Ectodermal cell (in vitro differentiated cells): ENCODE results near the gene UTP18.
"Not testable (repeated sequence)": the region's sequence is repeated elsewhere in the genome, so short reads cannot be mapped to it uniquely, and the experiment has no call there.

Experiments
- H3K27ac ChIP-seq: 2 replicates; pipeline ENCODE4 v1.7.0; 2013; ENCODE audit warnings: mild to moderate bottlenecking, low read depth, low read length; ENCODE audit not compliant: insufficient read depth, poor library complexity, severe bottlenecking
- H3K27me3 ChIP-seq: 2 replicates; pipeline ENCODE4 v1.7.0; 2013; ENCODE audit warnings: mild to moderate bottlenecking, low read length; ENCODE audit not compliant: insufficient read depth, control insufficient read depth, poor library complexity, severe bottlenecking
- H3K36me3 ChIP-seq: one replicate; pipeline ENCODE4 v1.7.0; 2013; ENCODE audit warnings: low read length; ENCODE audit not compliant: control insufficient read depth, insufficient read depth
- H3K4me1 ChIP-seq: one replicate; pipeline ENCODE4 v1.7.0; 2013; ENCODE audit warnings: low read length; ENCODE audit not compliant: control insufficient read depth, insufficient read depth
- H3K4me3 ChIP-seq: 2 replicates; pipeline ENCODE4 v1.7.0; 2013; ENCODE audit warnings: low read depth, low read length, control low read depth; ENCODE audit not compliant: insufficient read depth
- H3K9me3 ChIP-seq: 2 replicates; pipeline ENCODE4 v1.7.0; 2013; ENCODE audit warnings: mild to moderate bottlenecking, low read length, moderate library complexity; ENCODE audit not compliant: control insufficient read depth
- WGBS, 2 experiments: methylation state at CpG; one replicate each; pipeline ENCODE4 v1.1.7; 2013; ENCODE audit warnings: missing lambda C conversion rate in 2 of 2; 5-methylcytosine and 5-hydroxymethylcytosine counted together

The UTP18 gene

GRCh38 chr17:51325471-51325870 is 65.1 kb downstream of the UTP18 start:
- Histone ChIP-seq H3K27me3 (no peaks in the 10 kb centered on the region), H3K9me3 (no peaks in the 10 kb centered on the region), H3K4me3 (no peak overlapping the region), H3K36me3 (no peaks in the 10 kb centered on the region), H3K27ac (no peak overlapping the region), H3K4me1 (no peaks in the 10 kb centered on the region)
- WGBS, 2 experiments: 93 to 94% methylated on average over 7 of the region's 7 CpGs

GRCh38 chr17:51330861-51331503 is 70.6 kb downstream of the UTP18 start:
- H3K9me3 ChIP-seq, H3K36me3 ChIP-seq, H3K4me3 ChIP-seq, H3K27me3 ChIP-seq, H3K4me1 ChIP-seq, H3K27ac ChIP-seq: not testable (repeated sequence)
- WGBS, 2 experiments: 87 to 88% methylated on average over 6 of the region's 7 CpGs

GRCh38 chr17:51335006-51335590 is 74.8 kb downstream of the UTP18 start:
- Histone ChIP-seq H3K36me3 (no peaks in the 10 kb centered on the region), H3K4me1 (no peaks in the 10 kb centered on the region), H3K27ac (no peak overlapping the region), H3K9me3 (no peaks in the 10 kb centered on the region), H3K4me3 (no peak overlapping the region), H3K27me3 (no peaks in the 10 kb centered on the region)
- WGBS, 2 experiments: 89 to 100% methylated on average over 3 of the region's 3 CpGs

GRCh38 chr17:51335883-51336822 is 75.8 kb downstream of the UTP18 start:
- no peak overlapping the region for H3K4me3 ChIP-seq
- no peaks in the 10 kb centered on the region for H3K27me3 ChIP-seq
- H3K27ac ChIP-seq: no peak overlapping the region
- no peaks in the 10 kb centered on the region for H3K4me1 ChIP-seq
- no peaks in the 10 kb centered on the region for H3K9me3 ChIP-seq
- H3K36me3 ChIP-seq: no peaks in the 10 kb centered on the region
- WGBS, 2 experiments: 86 to 91% methylated on average over 5 of the region's 5 CpGs

- no peak overlapping the region for H3K4me3 ChIP-seq
- H3K27ac ChIP-seq: no peak overlapping the region
- H3K9me3 ChIP-seq: no peaks in the 10 kb centered on the region
- H3K27me3 ChIP-seq: no peaks in the 10 kb centered on the region
- WGBS, 2 experiments: 74 to 97% methylated on average over 3 of the region's 3 CpGs
- H3K36me3 ChIP-seq: no peaks in the 10 kb centered on the region
- no peaks in the 10 kb centered on the region for H3K4me1 ChIP-seq
Measured at GRCh38 chr17:51341457-51341856, 81.1 kb downstream of the UTP18 start.

- Histone ChIP-seq H3K36me3 (no peaks in the 10 kb centered on the region), H3K9me3 (no peaks in the 10 kb centered on the region), H3K4me1 (no peaks in the 10 kb centered on the region), H3K27me3 (no peaks in the 10 kb centered on the region), H3K27ac (no peak overlapping the region), H3K4me3 (no peak overlapping the region)
- 80 to 82% methylated on average over 2 of the region's 2 CpGs for WGBS, 2 experiments
Measured at GRCh38 chr17:51342257-51342656, 81.9 kb downstream of the UTP18 start.

- Histone ChIP-seq H3K4me1 (no peaks in the 10 kb centered on the region), H3K9me3 (no peaks in the 10 kb centered on the region), H3K4me3 (no peak overlapping the region), H3K36me3 (no peaks in the 10 kb centered on the region), H3K27ac (no peak overlapping the region), H3K27me3 (no peaks in the 10 kb centered on the region)
- WGBS, 2 experiments: 87 to 90% methylated on average over 8 to 9 of the region's 9 CpGs
Measured at GRCh38 chr17:51344532-51344931, 84.2 kb downstream of the UTP18 start.

GRCh38 chr17:51346218-51346982 is 86.1 kb downstream of the UTP18 start:
- Histone ChIP-seq H3K4me1 (no peaks in the 10 kb centered on the region), H3K27ac (no peak overlapping the region), H3K9me3 (no peaks in the 10 kb centered on the region), H3K4me3 (no peak overlapping the region), H3K27me3 (no peaks in the 10 kb centered on the region), H3K36me3 (no peaks in the 10 kb centered on the region)
- 88 to 91% methylated on average over 8 of the region's 9 CpGs for WGBS, 2 experiments
